Fibroblast of skin of right biceps (primary cell): ENCODE measurements around the gene ZNF385C.

Experiments
- DNase-seq: peaks from one replicate; pipeline ENCODE4 v3.0.0-alpha.2; 2013

Gene ZNF385C

GRCh38 chr17:41977991-41978390 is 120.3 kb downstream of the ZNF385C start:
- DNase-seq, result no peak

- DNase-seq, result no peak
These were observed 122.0 kb downstream of the ZNF385C start for GRCh38 chr17:41976142-41976768.
